Gastroesophageal sphincter (tissue), 4 donors: ENCODE data around the gene UBFD1. TPM values are rescaled to one million over a fixed set of nuclear protein-coding genes. Genes with fewer than 3 reads are reported as not detected.

Source experiments
- ATAC-seq: fragments of 150-250 bp; one replicate; pipeline ENCODE4 v1.9.1; 2016; ENCODE audit warnings: mild to moderate bottlenecking, moderate library complexity
- H3K27ac ChIP-seq, 4 donors: fragments of 200-600 bp; sonication (generic) in 3 of 4; 1 replicate in 3 of 4; 2 replicates in 1 of 4; pipeline ENCODE4 v1.5.1; 2016 to 2019
- H3K27me3 ChIP-seq: fragments of 200-600 bp; sonication (generic); one replicate; pipeline ENCODE4 v1.5.1; 2019
- H3K36me3 ChIP-seq, 2 donors: fragments of 200-600 bp; sonication (generic); one replicate each; pipeline ENCODE4 v1.5.1; 2019; ENCODE audit warnings: control low read depth in 1 of 2
- H3K4me1 ChIP-seq, 3 donors: fragments of 200-600 bp; sonication (generic); 1 replicate in 2 of 3; 2 replicates in 1 of 3; pipeline ENCODE4 v1.5.1; 2016 to 2019; ENCODE audit warnings: control low read depth in 2 of 3
- H3K4me3 ChIP-seq, 2 donors: fragments of 200-600 bp; sonication (generic); one replicate each; pipeline ENCODE4 v1.5.1; 2019; ENCODE audit warnings: mild to moderate bottlenecking in 1 of 2, moderate library complexity in 1 of 2
- H3K9me3 ChIP-seq, 3 donors: fragments of 200-600 bp; sonication (generic); one replicate each; pipeline ENCODE4 v1.5.1; 2017 to 2019; ENCODE audit warnings: control low read depth in 2 of 3
- EP300 ChIP-seq: sonication (generic); formaldehyde crosslinking; IDR thresholded peaks from one replicate; pipeline ENCODE4 v1.6.1; 2017; ENCODE audit warnings: antibody characterized with exemption, mild to moderate bottlenecking
- POLR2A ChIP-seq, 2 donors: fragments of 450-650 bp; IDR thresholded peaks; one replicate each; pipeline ENCODE4 v1.6.1; 2017; ENCODE audit warnings: antibody characterized with exemption in 2 of 2, mild to moderate bottlenecking in 2 of 2, moderate library complexity in 1 of 2
- POLR2AphosphoS5 ChIP-seq: sonication (generic); formaldehyde crosslinking; IDR thresholded peaks from one replicate; pipeline ENCODE4 v1.6.1; 2017; ENCODE audit warnings: antibody characterized with exemption
- WGBS, 2 donors: methylation state at CpG; one replicate each; pipeline ENCODE4 v1.1.5; 2018; ENCODE audit warnings: low coverage in 1 of 2; 5-methylcytosine and 5-hydroxymethylcytosine counted together
- total RNA-seq, 4 donors: library from RNA; depleted of rRNA; stranded (reverse); fragments of >200 nt; gene quantifications; one replicate each; pipeline ENCODE4 v1.1.0, GENCODE V29; 2016
- TF ChIP-seq, protein P1 (sequence below), 4 experiments: fragments of 200-600 bp in 2 of 4; fragments of 450-650 bp in 2 of 4; sonication (generic) in 1 of 4; IDR thresholded peaks; one replicate each; pipeline ENCODE4 v1.5.1; 2017 to 2019; ENCODE audit warnings: antibody characterized with exemption in 4 of 4, mild to moderate bottlenecking in 2 of 4, moderate library complexity in 2 of 4

Gene UBFD1
- total RNA-seq, 4 donors from 2014 or later = 54.5 to 81.3 (median 66.2) TPM

DNA sequence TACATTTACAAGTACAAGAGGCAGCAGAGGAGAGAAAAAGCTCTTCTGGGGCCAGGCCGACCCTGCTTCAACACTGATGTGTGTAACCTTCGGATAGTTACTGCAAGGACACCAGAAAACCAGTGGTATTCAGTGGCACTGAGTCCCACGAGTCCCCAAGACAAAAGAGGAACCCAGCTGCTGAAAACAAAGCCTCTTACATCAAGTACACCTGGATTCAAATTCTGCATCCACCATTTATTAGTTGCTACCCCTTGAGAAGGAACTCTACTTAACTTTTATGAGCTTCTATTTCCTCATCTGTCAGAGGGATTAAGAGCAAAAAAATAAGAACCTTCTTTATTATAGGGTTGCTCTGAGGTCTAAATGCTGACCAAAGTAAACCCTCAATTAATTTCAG is 3.0 kb upstream of the UBFD1 start:
- no peaks in the 10 kb centered on the region for H3K27me3 ChIP-seq
- no peak for TF ChIP-seq EP300
- TF ChIP-seq, protein P1, sequence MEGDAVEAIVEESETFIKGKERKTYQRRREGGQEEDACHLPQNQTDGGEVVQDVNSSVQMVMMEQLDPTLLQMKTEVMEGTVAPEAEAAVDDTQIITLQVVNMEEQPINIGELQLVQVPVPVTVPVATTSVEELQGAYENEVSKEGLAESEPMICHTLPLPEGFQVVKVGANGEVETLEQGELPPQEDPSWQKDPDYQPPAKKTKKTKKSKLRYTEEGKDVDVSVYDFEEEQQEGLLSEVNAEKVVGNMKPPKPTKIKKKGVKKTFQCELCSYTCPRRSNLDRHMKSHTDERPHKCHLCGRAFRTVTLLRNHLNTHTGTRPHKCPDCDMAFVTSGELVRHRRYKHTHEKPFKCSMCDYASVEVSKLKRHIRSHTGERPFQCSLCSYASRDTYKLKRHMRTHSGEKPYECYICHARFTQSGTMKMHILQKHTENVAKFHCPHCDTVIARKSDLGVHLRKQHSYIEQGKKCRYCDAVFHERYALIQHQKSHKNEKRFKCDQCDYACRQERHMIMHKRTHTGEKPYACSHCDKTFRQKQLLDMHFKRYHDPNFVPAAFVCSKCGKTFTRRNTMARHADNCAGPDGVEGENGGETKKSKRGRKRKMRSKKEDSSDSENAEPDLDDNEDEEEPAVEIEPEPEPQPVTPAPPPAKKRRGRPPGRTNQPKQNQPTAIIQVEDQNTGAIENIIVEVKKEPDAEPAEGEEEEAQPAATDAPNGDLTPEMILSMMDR (IDR thresholded peaks at IDR 0.05) = no peak
- TF ChIP-seq POLR2A (IDR thresholded peaks at IDR 0.05) = no peak
- no peak for TF ChIP-seq POLR2AphosphoS5
- H3K4me3 ChIP-seq = no peak overlapping the region
- peaks cover 0 to 42% of the 10 kb centered on the region in 2 donors for H3K36me3 ChIP-seq
- 80 to 100% methylated on average over 1 to 2 of the region's 3 CpGs for WGBS, 2 donors
- peaks cover 6 to 27% (median 16%) of the 10 kb centered on the region in 3 donors for H3K4me1 ChIP-seq
- no peaks in the 10 kb centered on the region for H3K9me3 ChIP-seq
- no peak overlapping the region for H3K27ac ChIP-seq
- ATAC-seq = no peak

DNA sequence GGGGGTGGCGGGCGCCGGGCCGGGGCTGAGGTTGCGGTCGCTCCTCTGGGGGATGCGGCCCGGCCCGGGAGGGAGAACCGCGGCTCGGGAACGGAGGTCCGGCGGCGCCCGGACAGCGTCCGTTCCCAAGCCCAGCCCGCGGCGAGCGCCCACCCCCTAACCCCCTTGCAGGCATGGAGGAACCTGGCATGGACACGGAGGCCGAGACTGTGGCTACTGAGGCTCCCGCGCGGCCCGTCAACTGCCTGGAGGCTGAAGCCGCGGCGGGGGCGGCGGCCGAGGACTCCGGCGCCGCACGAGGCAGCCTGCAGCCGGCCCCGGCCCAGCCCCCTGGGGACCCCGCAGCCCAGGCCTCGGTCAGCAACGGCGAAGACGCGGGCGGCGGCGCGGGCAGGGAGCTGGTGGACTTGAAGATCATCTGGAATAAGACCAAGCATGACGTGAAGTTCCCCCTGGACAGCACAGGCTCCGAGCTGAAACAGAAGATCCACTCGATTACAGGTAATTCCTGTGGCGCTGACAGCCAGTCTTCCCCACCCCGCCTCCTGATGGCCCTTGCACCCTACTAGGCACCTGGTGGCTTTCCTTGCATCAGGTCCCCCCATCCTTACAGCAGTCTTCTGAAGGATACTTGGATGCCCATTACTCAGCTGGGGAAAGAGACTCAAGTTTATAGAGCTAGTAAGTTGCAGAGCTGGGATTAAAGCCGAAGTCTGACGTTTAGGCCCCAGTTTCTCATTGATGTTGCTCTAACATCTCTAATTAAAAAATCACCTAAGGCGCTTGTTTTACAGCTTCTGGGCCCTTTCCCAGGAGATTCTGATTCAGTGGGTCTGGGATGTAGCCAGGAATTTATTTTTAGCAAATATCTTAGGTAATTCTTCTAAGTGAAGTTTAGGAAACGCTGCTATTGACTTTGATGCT is 514 bp downstream of the UBFD1 start:
- peaks cover 0 to 41% of the 10 kb centered on the region in 2 donors for H3K36me3 ChIP-seq
- no peaks in the 10 kb centered on the region for H3K27me3 ChIP-seq
- H3K4me3 ChIP-seq = peak overlapping the region; percentile 91 to 99
- H3K4me1 ChIP-seq = peaks cover 6 to 45% (median 16%) of the 10 kb centered on the region in 3 donors
- peak overlapping the region; percentile 81 to 96 (median 92) for H3K27ac ChIP-seq
- 3 to 5% methylated on average over 4 to 9 of the region's 60 CpGs for WGBS, 2 donors
- H3K9me3 ChIP-seq = no peaks in the 10 kb centered on the region
- TF ChIP-seq POLR2A (IDR thresholded peaks at IDR 0.05) (peak in 1 of 2 donors; percentile 11), POLR2AphosphoS5 (peak; percentile 22)
- TF ChIP-seq, protein P1 (IDR thresholded peaks at IDR 0.05) = no peak
- peak; percentile 6 for ATAC-seq

DNA sequence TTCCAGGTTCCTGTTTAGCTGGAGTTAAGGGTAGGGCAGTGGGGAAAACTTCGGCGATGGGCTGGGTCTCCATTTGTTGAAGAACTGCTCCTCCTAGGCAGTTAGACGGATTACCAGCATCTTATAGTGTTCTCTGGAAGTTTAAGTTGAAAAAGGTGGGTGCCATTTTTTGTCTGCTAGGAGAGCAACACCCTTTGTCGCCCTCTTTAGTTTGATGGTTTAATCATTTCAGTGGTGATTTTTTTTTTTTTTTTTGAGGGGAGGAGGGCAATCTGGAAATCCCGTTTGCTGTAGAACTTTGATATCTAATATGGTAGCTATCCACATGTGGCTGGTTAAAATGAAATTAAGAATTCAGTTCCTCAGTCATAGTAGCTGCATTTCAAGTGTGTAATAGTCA is 4.1 kb downstream of the UBFD1 start:
- Histone ChIP-seq H3K27ac (no peak overlapping the region), H3K4me3 (no peak overlapping the region), H3K4me1 (peaks cover 6 to 45% (median 14%) of the 10 kb centered on the region in 3 donors), H3K9me3 (no peaks in the 10 kb centered on the region), H3K36me3 (peaks cover 0 to 74% of the 10 kb centered on the region in 2 donors), H3K27me3 (no peaks in the 10 kb centered on the region)
- TF ChIP-seq POLR2AphosphoS5 (no peak), POLR2A (IDR thresholded peaks at IDR 0.05) (no peak), EP300 (no peak)
- TF ChIP-seq, protein P1 (IDR thresholded peaks at IDR 0.05) = no peak
- no peak for ATAC-seq
- 66 to 71% methylated on average over 3 to 5 of the region's 5 CpGs for WGBS, 2 donors

DNA sequence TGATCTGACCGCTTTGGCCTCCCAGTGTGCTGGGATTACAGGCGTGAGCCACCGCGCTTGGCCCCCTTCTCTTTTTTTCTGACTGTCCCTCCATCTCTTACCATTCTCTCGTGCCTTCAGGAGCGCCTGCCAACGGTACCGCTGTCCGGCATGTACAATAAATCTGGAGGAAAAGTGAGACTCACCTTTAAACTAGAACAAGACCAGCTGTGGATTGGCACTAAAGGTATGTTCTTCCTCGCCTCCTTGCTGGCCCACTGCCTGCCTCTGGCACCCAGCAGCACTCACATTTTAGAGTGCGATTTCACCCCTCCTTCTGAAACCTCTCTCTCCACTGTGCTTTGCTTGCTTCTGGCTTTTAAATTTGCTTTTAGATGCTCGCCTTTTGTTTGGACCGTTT is 5.0 kb downstream of the UBFD1 start:
- TF ChIP-seq POLR2AphosphoS5 (no peak), EP300 (no peak), POLR2A (IDR thresholded peaks at IDR 0.05) (no peak)
- TF ChIP-seq, protein P1 (IDR thresholded peaks at IDR 0.05) = no peak
- Histone ChIP-seq H3K27ac (no peak overlapping the region), H3K36me3 (peaks cover 0 to 83% of the 10 kb centered on the region in 2 donors), H3K4me3 (no peak overlapping the region), H3K9me3 (no peaks in the 10 kb centered on the region), H3K4me1 (peaks cover 6 to 40% (median 13%) of the 10 kb centered on the region in 3 donors), H3K27me3 (no peaks in the 10 kb centered on the region)
- 88 to 97% methylated on average over 4 to 13 of the region's 13 CpGs for WGBS, 2 donors
- ATAC-seq = no peak

DNA sequence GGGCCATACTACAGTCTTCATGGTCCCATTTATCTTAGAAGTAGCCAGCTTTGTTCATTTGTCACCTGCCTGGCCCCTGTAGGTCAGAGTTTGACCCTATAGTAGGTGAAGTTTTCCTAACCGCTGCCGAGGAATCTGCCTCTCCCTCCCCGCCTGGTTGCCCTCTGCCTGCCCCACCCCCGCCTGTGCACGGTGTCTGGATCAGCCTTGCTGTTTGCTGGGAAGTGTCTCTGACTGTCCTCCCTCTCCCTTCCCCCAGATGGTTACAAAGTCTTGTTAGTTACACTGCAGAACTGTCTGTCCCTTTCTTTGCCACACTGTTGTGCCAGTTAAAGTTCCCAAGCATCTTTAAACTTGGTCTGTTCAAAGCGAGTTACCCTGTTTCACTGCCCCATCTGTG is 5.7 kb downstream of the UBFD1 start:
- Histone ChIP-seq H3K9me3 (no peaks in the 10 kb centered on the region), H3K4me3 (no peak overlapping the region), H3K36me3 (peaks cover 0 to 90% of the 10 kb centered on the region in 2 donors), H3K27ac (no peak overlapping the region), H3K4me1 (peaks cover 6 to 38% (median 13%) of the 10 kb centered on the region in 3 donors), H3K27me3 (no peaks in the 10 kb centered on the region)
- TF ChIP-seq POLR2A (IDR thresholded peaks at IDR 0.05) (no peak), POLR2AphosphoS5 (no peak), EP300 (no peak)
- no peak for ATAC-seq
- WGBS, 2 donors = 83% methylated on average over 1 of the region's 6 CpGs; no CpG with 5 or more reads in 1 of the 2 donors
